ENCODE measurements around the gene GABRG3.

- TF ChIP-seq CTCF (IDR thresholded peaks at IDR 0.05; ENCODE audit: poor library complexity), result no peak
- TF ChIP-seq EZH2 (IDR thresholded peaks at IDR 0.05; ENCODE audit: borderline replicate concordance), result no peak
Measured at GRCh38 chr15:27392163-27392562, 421.2 kb downstream of the GABRG3 start.
